Skeletal muscle tissue (tissue), 4 donors: ENCODE measurements around the gene CCDC15. TPM values are rescaled to one million over a fixed set of nuclear protein-coding genes. Genes with fewer than 3 reads are reported as not detected.

Experiments used
- H3K27ac ChIP-seq: one replicate; pipeline ENCODE4 v1.7.0; 2013; ENCODE audit warnings: mild to moderate bottlenecking, low read depth, low read length, inconsistent platforms
- H3K27me3 ChIP-seq, 3 donors: one replicate each; pipeline ENCODE4 v1.7.0; 2013; ENCODE audit warnings: low read length in 3 of 3; ENCODE audit not compliant: control insufficient read depth in 3 of 3, insufficient read depth in 3 of 3
- H3K36me3 ChIP-seq, 3 donors: one replicate each; pipeline ENCODE4 v1.7.0; 2013; ENCODE audit warnings: low read length in 3 of 3; ENCODE audit not compliant: control insufficient read depth in 3 of 3, insufficient read depth in 3 of 3
- H3K4me1 ChIP-seq, 3 donors: one replicate each; pipeline ENCODE4 v1.7.0; 2013; ENCODE audit warnings: low read length in 3 of 3, mild to moderate bottlenecking in 3 of 3; ENCODE audit not compliant: control insufficient read depth in 3 of 3, insufficient read depth in 3 of 3
- H3K4me3 ChIP-seq, 3 donors: one replicate each; pipeline ENCODE4 v1.7.0; 2013; ENCODE audit warnings: low read length in 3 of 3
- H3K9ac ChIP-seq, 3 donors: one replicate each; pipeline ENCODE4 v1.7.0; 2013; ENCODE audit warnings: low read length in 3 of 3, mild to moderate bottlenecking in 3 of 3, moderate library complexity in 2 of 3, low read depth in 1 of 3
- H3K9me3 ChIP-seq, 3 donors: one replicate each; pipeline ENCODE4 v1.7.0; 2013; ENCODE audit warnings: low read length in 3 of 3; ENCODE audit not compliant: control insufficient read depth in 3 of 3
- total RNA-seq: library from RNA; depleted of rRNA; stranded (reverse); fragments of >200 nt; gene quantifications from one replicate; pipeline ENCODE4 v1.2.3, GENCODE V29; 2014
- donor health status: Osteomylitis.

Gene CCDC15
- total RNA-seq, 1 donor from 2014 or later = 2.6 TPM

GRCh38 chr11:125072218-125072960, 118.4 kb downstream of the CCDC15 start:
- H3K4me3 ChIP-seq = no peak overlapping the region
- H3K36me3 ChIP-seq = no peaks in the 10 kb centered on the region
- no peaks in the 10 kb centered on the region for H3K9me3 ChIP-seq
- peaks cover 8 to 22% (median 11%) of the 10 kb centered on the region in 3 donors for H3K4me1 ChIP-seq
- peak overlapping the region; percentile 68 for H3K27ac ChIP-seq
- no peak overlapping the region for H3K9ac ChIP-seq
- peaks cover 4 to 28% (median 7%) of the 10 kb centered on the region in 3 donors for H3K27me3 ChIP-seq

- Histone ChIP-seq H3K9ac (no peak overlapping the region), H3K4me1 (peaks cover 8 to 22% (median 11%) of the 10 kb centered on the region in 3 donors), H3K27ac (peak overlapping the region; percentile 56), H3K9me3 (no peaks in the 10 kb centered on the region), H3K27me3 (peaks cover 5 to 34% (median 14%) of the 10 kb centered on the region in 3 donors), H3K4me3 (no peak overlapping the region), H3K36me3 (no peaks in the 10 kb centered on the region)
These were observed 119.1 kb downstream of the CCDC15 start for GRCh38 chr11:125072961-125073590.

- H3K4me1 ChIP-seq = peaks cover 8 to 19% (median 11%) of the 10 kb centered on the region in 3 donors
- peaks cover 5 to 34% (median 14%) of the 10 kb centered on the region in 3 donors for H3K27me3 ChIP-seq
- no peaks in the 10 kb centered on the region for H3K36me3 ChIP-seq
- H3K27ac ChIP-seq = no peak overlapping the region
- H3K9ac ChIP-seq = no peak overlapping the region
- H3K4me3 ChIP-seq = no peak overlapping the region
- H3K9me3 ChIP-seq = no peaks in the 10 kb centered on the region
These were observed 119.8 kb downstream of the CCDC15 start for GRCh38 chr11:125073616-125074483.

- no peak overlapping the region for H3K4me3 ChIP-seq
- peaks cover 5 to 34% (median 14%) of the 10 kb centered on the region in 3 donors for H3K27me3 ChIP-seq
- no peak overlapping the region for H3K27ac ChIP-seq
These were observed 120.7 kb downstream of the CCDC15 start for GRCh38 chr11:125074511-125075241.

GRCh38 chr11:125075242-125075625, 121.2 kb downstream of the CCDC15 start:
- peaks cover 5 to 34% (median 14%) of the 10 kb centered on the region in 3 donors for H3K27me3 ChIP-seq
- peaks cover 8 to 12% (median 9%) of the 10 kb centered on the region in 3 donors for H3K4me1 ChIP-seq
- no peaks in the 10 kb centered on the region for H3K9me3 ChIP-seq

More at GRCh38 chr11:125074511-125075241, 120.7 kb downstream of the CCDC15 start:
- Histone ChIP-seq H3K36me3 (no peaks in the 10 kb centered on the region), H3K9me3 (no peaks in the 10 kb centered on the region), H3K9ac (no peak overlapping the region), H3K4me1 (peaks cover 8 to 17% (median 11%) of the 10 kb centered on the region in 3 donors)

GRCh38 chr11:125075900-125076317, 121.9 kb downstream of the CCDC15 start:
- no peaks in the 10 kb centered on the region for H3K9me3 ChIP-seq
- no peak overlapping the region for H3K9ac ChIP-seq
- H3K4me1 ChIP-seq = peaks cover 6 to 9% (median 7%) of the 10 kb centered on the region in 3 donors
- H3K4me3 ChIP-seq = no peak overlapping the region
- no peaks in the 10 kb centered on the region for H3K36me3 ChIP-seq
- peaks cover 5 to 39% (median 14%) of the 10 kb centered on the region in 3 donors for H3K27me3 ChIP-seq
- H3K27ac ChIP-seq = no peak overlapping the region

More at GRCh38 chr11:125075242-125075625, 121.2 kb downstream of the CCDC15 start:
- Histone ChIP-seq H3K4me3 (no peak overlapping the region), H3K27ac (no peak overlapping the region), H3K9ac (no peak overlapping the region), H3K36me3 (no peaks in the 10 kb centered on the region)

GRCh38 chr11:125076378-125076945, 122.5 kb downstream of the CCDC15 start:
- Histone ChIP-seq H3K4me3 (no peak overlapping the region), H3K9me3 (no peaks in the 10 kb centered on the region), H3K9ac (no peak overlapping the region), H3K27me3 (peaks cover 7 to 42% (median 16%) of the 10 kb centered on the region in 3 donors), H3K36me3 (no peaks in the 10 kb centered on the region), H3K27ac (no peak overlapping the region), H3K4me1 (peaks cover 2 to 6% (median 2%) of the 10 kb centered on the region in 3 donors)

- H3K9ac ChIP-seq = no peak overlapping the region
- no peaks in the 10 kb centered on the region for H3K9me3 ChIP-seq
- no peaks in the 10 kb centered on the region for H3K36me3 ChIP-seq
- H3K27ac ChIP-seq = no peak overlapping the region
- H3K4me1 ChIP-seq = peaks cover 0 to 4% (median 0%) of the 10 kb centered on the region in 3 donors
- no peak overlapping the region for H3K4me3 ChIP-seq
- H3K27me3 ChIP-seq = peaks cover 6 to 55% (median 22%) of the 10 kb centered on the region in 3 donors
These were observed 124.0 kb downstream of the CCDC15 start for GRCh38 chr11:125078016-125078415.
